Measurements from ENCODE around the gene WDR1.

DNA sequence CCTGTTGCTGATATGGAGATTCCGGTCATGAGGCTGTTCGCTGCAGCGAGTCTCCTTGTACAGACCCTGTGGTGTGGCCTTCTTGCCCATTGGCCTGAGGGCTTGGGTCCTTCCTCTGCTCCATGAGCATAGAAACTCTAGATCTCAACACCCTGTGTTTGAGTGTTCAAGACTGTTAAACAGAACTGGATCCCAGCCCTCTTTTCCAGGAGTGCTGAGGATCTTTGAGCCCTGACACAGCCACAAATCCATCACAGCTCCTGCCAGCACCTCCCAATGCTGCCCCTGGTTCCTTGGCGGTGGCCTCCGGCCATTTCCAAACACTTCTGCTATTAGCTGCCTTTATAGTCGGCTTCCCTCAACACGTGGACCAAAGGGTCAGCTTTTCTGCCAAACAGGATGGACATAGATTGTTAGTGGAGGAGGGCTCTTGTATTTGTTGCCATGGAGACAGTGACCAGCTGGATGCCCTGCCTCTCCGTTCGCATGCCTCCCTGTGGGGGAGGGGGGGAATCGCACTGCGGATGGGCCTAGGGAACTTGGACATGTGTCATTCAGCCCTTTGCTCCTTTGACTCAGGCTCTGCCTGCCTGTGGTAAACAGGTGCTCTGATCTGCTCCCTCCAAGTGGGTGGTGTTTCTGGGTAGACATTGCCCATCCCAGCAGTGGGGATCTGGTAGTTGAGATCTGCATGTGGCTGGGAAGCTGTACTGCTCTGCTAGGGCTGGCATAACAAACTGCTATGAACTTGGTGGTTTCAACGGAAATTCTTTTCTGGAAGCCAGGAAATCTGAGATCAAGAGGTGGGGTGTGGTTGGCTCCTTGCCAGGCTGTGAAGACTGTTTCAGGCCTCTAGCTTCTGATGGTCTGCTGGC lies 6.9 kb upstream of the WDR1 start:
- no peak for TF ChIP-seq ZSCAN29 (IDR thresholded peaks at IDR 0.05)
- TF ChIP-seq CHD4 (IDR thresholded peaks at IDR 0.05) = no peak
- no peak for TF ChIP-seq BHLHE40 (IDR thresholded peaks at IDR 0.05; ENCODE audit: borderline replicate concordance in 1 of 2, low read depth in 2 of 2, low read length in 1 of 2)
- TF ChIP-seq, protein P1, sequence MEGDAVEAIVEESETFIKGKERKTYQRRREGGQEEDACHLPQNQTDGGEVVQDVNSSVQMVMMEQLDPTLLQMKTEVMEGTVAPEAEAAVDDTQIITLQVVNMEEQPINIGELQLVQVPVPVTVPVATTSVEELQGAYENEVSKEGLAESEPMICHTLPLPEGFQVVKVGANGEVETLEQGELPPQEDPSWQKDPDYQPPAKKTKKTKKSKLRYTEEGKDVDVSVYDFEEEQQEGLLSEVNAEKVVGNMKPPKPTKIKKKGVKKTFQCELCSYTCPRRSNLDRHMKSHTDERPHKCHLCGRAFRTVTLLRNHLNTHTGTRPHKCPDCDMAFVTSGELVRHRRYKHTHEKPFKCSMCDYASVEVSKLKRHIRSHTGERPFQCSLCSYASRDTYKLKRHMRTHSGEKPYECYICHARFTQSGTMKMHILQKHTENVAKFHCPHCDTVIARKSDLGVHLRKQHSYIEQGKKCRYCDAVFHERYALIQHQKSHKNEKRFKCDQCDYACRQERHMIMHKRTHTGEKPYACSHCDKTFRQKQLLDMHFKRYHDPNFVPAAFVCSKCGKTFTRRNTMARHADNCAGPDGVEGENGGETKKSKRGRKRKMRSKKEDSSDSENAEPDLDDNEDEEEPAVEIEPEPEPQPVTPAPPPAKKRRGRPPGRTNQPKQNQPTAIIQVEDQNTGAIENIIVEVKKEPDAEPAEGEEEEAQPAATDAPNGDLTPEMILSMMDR (IDR thresholded peaks at IDR 0.05 in 2 of 3, conservative IDR thresholded peaks at IDR 0.05 in 1 of 3; ENCODE audit: control insufficient read depth in 2 of 3, extremely low read depth in 1 of 3, insufficient read depth in 1 of 3, low read depth in 3 of 3, low read length in 3 of 3) = no peak
- no peak for TF ChIP-seq NFYB (IDR thresholded peaks at IDR 0.05; ENCODE audit: insufficient read depth, low read depth, low read length)
- TF ChIP-seq POLR2AphosphoS5 (IDR thresholded peaks at IDR 0.05; ENCODE audit: low read length) = no peak
- TF ChIP-seq EZH2 (IDR thresholded peaks at IDR 0.05; ENCODE audit: borderline replicate concordance, control insufficient read depth, low read depth, low read length) = no peak
- TF ChIP-seq ASH2L (IDR thresholded peaks at IDR 0.05; ENCODE audit: borderline replicate concordance, low read depth) = no peak
- TF ChIP-seq POLR2A (IDR thresholded peaks at IDR 0.05; ENCODE audit: low read depth, low read length) = no peak
- TF ChIP-seq TCF12 (IDR thresholded peaks at IDR 0.05; ENCODE audit: low read depth, low read length) = no peak
- no peak for TF ChIP-seq LARP7 (IDR thresholded peaks at IDR 0.05)
- no peak for TF ChIP-seq ZBED1 (IDR thresholded peaks at IDR 0.05; ENCODE audit: borderline replicate concordance)
- no peak for TF ChIP-seq SP1 (IDR thresholded peaks at IDR 0.05; ENCODE audit: low read depth, low read length)

Data from GM12878 (cell line).